ENCODE data around the gene MAJIN.

GRCh38 chr11:64903291-64903833, 68.5 kb downstream of the MAJIN start:
- TF ChIP-seq ZNF335 (tag by site-specific recombination; conservative IDR thresholded peaks at IDR 0.05): no peak
- TF ChIP-seq, protein P1, sequence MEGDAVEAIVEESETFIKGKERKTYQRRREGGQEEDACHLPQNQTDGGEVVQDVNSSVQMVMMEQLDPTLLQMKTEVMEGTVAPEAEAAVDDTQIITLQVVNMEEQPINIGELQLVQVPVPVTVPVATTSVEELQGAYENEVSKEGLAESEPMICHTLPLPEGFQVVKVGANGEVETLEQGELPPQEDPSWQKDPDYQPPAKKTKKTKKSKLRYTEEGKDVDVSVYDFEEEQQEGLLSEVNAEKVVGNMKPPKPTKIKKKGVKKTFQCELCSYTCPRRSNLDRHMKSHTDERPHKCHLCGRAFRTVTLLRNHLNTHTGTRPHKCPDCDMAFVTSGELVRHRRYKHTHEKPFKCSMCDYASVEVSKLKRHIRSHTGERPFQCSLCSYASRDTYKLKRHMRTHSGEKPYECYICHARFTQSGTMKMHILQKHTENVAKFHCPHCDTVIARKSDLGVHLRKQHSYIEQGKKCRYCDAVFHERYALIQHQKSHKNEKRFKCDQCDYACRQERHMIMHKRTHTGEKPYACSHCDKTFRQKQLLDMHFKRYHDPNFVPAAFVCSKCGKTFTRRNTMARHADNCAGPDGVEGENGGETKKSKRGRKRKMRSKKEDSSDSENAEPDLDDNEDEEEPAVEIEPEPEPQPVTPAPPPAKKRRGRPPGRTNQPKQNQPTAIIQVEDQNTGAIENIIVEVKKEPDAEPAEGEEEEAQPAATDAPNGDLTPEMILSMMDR (tag by site-specific recombination; IDR thresholded peaks at IDR 0.05): no peak
- no peak for TF ChIP-seq REST (tag by site-specific recombination; IDR thresholded peaks at IDR 0.05)
- TF ChIP-seq SP2 (tag by site-specific recombination; IDR thresholded peaks at IDR 0.05): no peak

Data from HEK293 (cell line).